GM12878 (cell line): ENCODE measurements around the gene PIEZO2.

ENCODE experiments used
- BCL3 ChIP-seq: IDR thresholded peaks from 2 replicates; pipeline ENCODE4 v1.6.1; 2011; ENCODE audit warnings: borderline replicate concordance, low read depth, mild to moderate bottlenecking, moderate library complexity, low read length; ENCODE audit not compliant: insufficient read depth, poor library complexity, severe bottlenecking
- CTCF ChIP-seq, 3 experiments: IDR thresholded peaks in 2 of 3; conservative IDR thresholded peaks in 1 of 3; 2 replicates each; pipeline ENCODE4 v1.5.1; 2011; ENCODE audit warnings: low read depth in 3 of 3, low read length in 3 of 3, mild to moderate bottlenecking in 3 of 3, control low read depth in 2 of 3, moderate library complexity in 2 of 3, inconsistent platforms in 1 of 3, mixed read lengths in 1 of 3; ENCODE audit not compliant: control insufficient read depth in 2 of 3, insufficient read depth in 1 of 3; ENCODE audit errors: extremely low read depth in 1 of 3
- EZH2 ChIP-seq: IDR thresholded peaks from 2 replicates; pipeline ENCODE4 v1.6.1; 2012; ENCODE audit warnings: low read depth, mild to moderate bottlenecking, control low read depth, inconsistent platforms, low read length, borderline replicate concordance; ENCODE audit not compliant: control insufficient read depth
- JUNB ChIP-seq: IDR thresholded peaks from 2 replicates; pipeline ENCODE4 v1.6.1; 2016; ENCODE audit warnings: antibody characterized with exemption, mild to moderate bottlenecking
- POLR2A ChIP-seq: IDR thresholded peaks from 2 replicates; pipeline ENCODE4 v1.6.1; 2011; ENCODE audit warnings: low read depth, mild to moderate bottlenecking, low read length
- POLR2AphosphoS5 ChIP-seq: IDR thresholded peaks from 2 replicates; pipeline ENCODE4 v1.6.1; 2011; ENCODE audit warnings: mild to moderate bottlenecking, low read length, inconsistent platforms
- RAD21 ChIP-seq: IDR thresholded peaks from 2 replicates; pipeline ENCODE4 v1.6.1; 2011; ENCODE audit warnings: mild to moderate bottlenecking, low read depth, low read length, moderate library complexity; ENCODE audit not compliant: insufficient read depth
- TAF1 ChIP-seq: IDR thresholded peaks from 2 replicates; pipeline ENCODE4 v1.6.1; 2011; ENCODE audit warnings: mild to moderate bottlenecking, low read depth, low read length, borderline replicate concordance
- TCF3 ChIP-seq: IDR thresholded peaks from 2 replicates; pipeline ENCODE4 v1.6.1; 2012; ENCODE audit warnings: low read depth, mild to moderate bottlenecking, low read length, borderline replicate concordance; ENCODE audit not compliant: insufficient read depth

GRCh38 chr18:10724666-10725065 lies 424.7 kb downstream of the PIEZO2 start:
- TF ChIP-seq CTCF (IDR thresholded peaks at IDR 0.05 in 2 of 3, conservative IDR thresholded peaks at IDR 0.05 in 1 of 3; ENCODE audit: control insufficient read depth in 2 of 3, extremely low read depth in 1 of 3, insufficient read depth in 1 of 3, low read depth in 3 of 3, low read length in 3 of 3), result no peak
- TF ChIP-seq EZH2, result no peak
- TF ChIP-seq TAF1, result no peak
- TF ChIP-seq POLR2A, result peak; percentile 44; the same call in 1 of the 2 replicates
- TF ChIP-seq JUNB, result no peak
- TF ChIP-seq TCF3, result no peak
- TF ChIP-seq RAD21, result no peak
- no peak for TF ChIP-seq POLR2AphosphoS5
- no peak for TF ChIP-seq BCL3
